Skeletal muscle tissue (tissue), 4 donors: Measurements from ENCODE around the gene IL24. TPM values are rescaled to one million over a fixed set of nuclear protein-coding genes. Genes with fewer than 3 reads are reported as not detected.

Experiments
- H3K27ac ChIP-seq: one replicate; pipeline ENCODE4 v1.7.0; 2013; ENCODE audit warnings: mild to moderate bottlenecking, low read depth, low read length, inconsistent platforms
- H3K27me3 ChIP-seq, 3 donors: one replicate each; pipeline ENCODE4 v1.7.0; 2013; ENCODE audit warnings: low read length in 3 of 3; ENCODE audit not compliant: control insufficient read depth in 3 of 3, insufficient read depth in 3 of 3
- H3K36me3 ChIP-seq, 3 donors: one replicate each; pipeline ENCODE4 v1.7.0; 2013; ENCODE audit warnings: low read length in 3 of 3; ENCODE audit not compliant: control insufficient read depth in 3 of 3, insufficient read depth in 3 of 3
- H3K4me1 ChIP-seq, 3 donors: one replicate each; pipeline ENCODE4 v1.7.0; 2013; ENCODE audit warnings: low read length in 3 of 3, mild to moderate bottlenecking in 3 of 3; ENCODE audit not compliant: control insufficient read depth in 3 of 3, insufficient read depth in 3 of 3
- H3K4me3 ChIP-seq, 3 donors: one replicate each; pipeline ENCODE4 v1.7.0; 2013; ENCODE audit warnings: low read length in 3 of 3
- H3K9ac ChIP-seq, 3 donors: one replicate each; pipeline ENCODE4 v1.7.0; 2013; ENCODE audit warnings: low read length in 3 of 3, mild to moderate bottlenecking in 3 of 3, moderate library complexity in 2 of 3, low read depth in 1 of 3
- H3K9me3 ChIP-seq, 3 donors: one replicate each; pipeline ENCODE4 v1.7.0; 2013; ENCODE audit warnings: low read length in 3 of 3; ENCODE audit not compliant: control insufficient read depth in 3 of 3
- total RNA-seq: library from RNA; depleted of rRNA; stranded (reverse); fragments of >200 nt; gene quantifications from one replicate; pipeline ENCODE4 v1.2.3, GENCODE V29; 2014
- donor health status: Osteomylitis.

IL24 gene
- total RNA-seq, 1 donor from 2014 or later = not detected

DNA sequence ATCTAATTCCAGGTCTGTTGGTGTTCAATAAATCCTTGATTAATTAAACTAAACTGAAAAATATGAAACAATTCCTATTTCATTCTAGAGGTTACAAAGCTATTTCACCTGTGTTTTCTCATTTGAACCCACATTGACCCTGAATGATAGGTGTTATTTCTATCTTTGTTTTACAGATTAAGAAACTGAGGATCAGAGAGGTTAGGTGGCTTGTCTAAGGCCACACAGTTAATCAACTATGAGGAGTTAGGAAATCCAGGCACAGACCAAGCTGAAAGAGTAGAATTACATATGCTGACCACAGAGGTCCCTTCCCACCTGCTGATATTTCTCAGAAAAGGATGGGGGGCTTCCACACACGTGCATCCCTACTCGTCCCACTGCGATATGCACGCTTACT, 48.5 kb downstream of the IL24 start:
- Histone ChIP-seq H3K4me1 (no peaks in the 10 kb centered on the region), H3K4me3 (no peak overlapping the region), H3K27ac (no peak overlapping the region), H3K9me3 (no peaks in the 10 kb centered on the region), H3K27me3 (peaks cover 11 to 35% (median 28%) of the 10 kb centered on the region in 3 donors), H3K9ac (no peak overlapping the region), H3K36me3 (no peaks in the 10 kb centered on the region)

- Histone ChIP-seq H3K9me3 (no peaks in the 10 kb centered on the region), H3K4me3 (no peak within 1 kb of the TSS), H3K27ac (no peak within 1 kb of the TSS), H3K4me1 (no peaks in the 10 kb centered on the region), H3K27me3 (peaks cover 11 to 35% (median 28%) of the 10 kb centered on the region in 3 donors), H3K36me3 (no peaks in the 10 kb centered on the region), H3K9ac (no peak within 1 kb of the TSS)
Observed at GRCh38 chr1:206946261-206946660, 49.0 kb downstream of the IL24 start, which contains the start of gene PIGR. PIGR (minus strand) TSS chr1:206946466; CDS start chr1:206940531, 5,935 bp downstream.

DNA sequence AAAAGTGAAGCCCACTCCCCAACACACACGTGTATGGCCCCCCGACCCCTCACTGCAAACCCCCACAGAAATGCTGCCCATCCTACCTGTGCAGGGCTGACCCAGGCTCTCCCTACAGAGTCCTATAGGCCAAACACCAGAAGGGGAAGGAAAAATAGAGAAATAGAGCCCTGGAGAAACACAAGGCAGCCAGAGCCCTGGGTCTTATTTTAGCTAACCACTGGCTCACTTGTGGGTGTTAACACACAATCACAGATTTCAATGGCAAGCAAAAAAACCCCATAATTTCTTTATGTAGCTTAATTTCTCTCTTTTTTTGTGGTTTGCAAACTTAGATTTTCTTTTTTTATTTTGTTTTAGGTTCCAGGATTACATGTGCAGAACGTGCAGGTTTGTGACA, 50.0 kb downstream of the IL24 start:
- Histone ChIP-seq H3K9me3 (no peaks in the 10 kb centered on the region), H3K36me3 (no peaks in the 10 kb centered on the region), H3K4me3 (no peak overlapping the region), H3K27me3 (peaks cover 11 to 35% (median 28%) of the 10 kb centered on the region in 3 donors), H3K9ac (no peak overlapping the region), H3K4me1 (no peaks in the 10 kb centered on the region), H3K27ac (no peak overlapping the region)

GRCh38 chr1:206949208-206949607, 52.0 kb downstream of the IL24 start:
- no peaks in the 10 kb centered on the region for H3K36me3 ChIP-seq
- peaks cover 8 to 26% (median 25%) of the 10 kb centered on the region in 3 donors for H3K27me3 ChIP-seq

GRCh38 chr1:206949641-206950040, 52.4 kb downstream of the IL24 start:
- Histone ChIP-seq H3K4me1 (no peaks in the 10 kb centered on the region), H3K4me3 (no peak overlapping the region), H3K27ac (no peak overlapping the region), H3K36me3 (no peaks in the 10 kb centered on the region), H3K9ac (no peak overlapping the region), H3K27me3 (peaks cover 8 to 26% (median 21%) of the 10 kb centered on the region in 3 donors), H3K9me3 (no peaks in the 10 kb centered on the region)

More at GRCh38 chr1:206949208-206949607, 52.0 kb downstream of the IL24 start:
- Histone ChIP-seq H3K4me3 (no peak overlapping the region), H3K9ac (no peak overlapping the region), H3K9me3 (no peaks in the 10 kb centered on the region), H3K27ac (no peak overlapping the region), H3K4me1 (no peaks in the 10 kb centered on the region)

DNA sequence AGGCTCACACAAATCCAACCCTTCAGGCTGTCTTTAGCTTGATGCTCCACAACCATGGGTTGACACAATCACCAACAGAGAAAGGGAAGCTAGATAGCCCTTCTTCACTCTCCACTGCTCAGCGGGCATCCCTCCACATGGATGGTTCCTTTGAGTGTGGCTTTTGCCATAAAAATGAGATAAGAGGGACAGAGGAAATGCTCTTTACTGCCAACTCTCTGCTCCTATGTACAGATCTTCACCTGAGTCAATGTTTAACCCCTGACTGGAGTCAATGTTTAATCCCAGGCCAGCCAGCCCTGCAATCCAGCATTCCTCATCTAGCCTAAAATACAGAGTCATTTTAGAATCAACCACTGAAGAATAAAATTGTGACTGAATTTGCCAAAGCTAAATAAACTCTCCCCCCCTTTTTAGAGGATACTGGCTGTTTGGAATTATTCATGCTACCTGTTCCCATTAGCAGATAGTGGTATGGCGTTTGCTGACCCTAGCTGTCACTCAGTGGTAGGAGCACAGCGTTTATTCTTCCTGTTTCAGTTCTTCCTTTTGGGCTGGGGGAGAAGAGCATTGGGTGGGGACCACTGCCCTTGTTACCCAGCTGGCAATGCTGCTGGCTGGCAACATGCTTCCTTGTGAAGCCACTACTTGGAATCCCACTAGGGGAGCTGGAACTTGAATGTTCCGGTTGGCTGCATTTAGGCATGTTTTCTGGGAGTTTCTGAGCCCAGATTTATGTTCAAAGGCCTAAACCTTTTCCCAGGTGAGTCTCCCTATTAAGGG, 54.3 kb downstream of the IL24 start:
- H3K9me3 ChIP-seq = no peaks in the 10 kb centered on the region
- H3K27ac ChIP-seq = no peak overlapping the region
- H3K4me3 ChIP-seq = no peak overlapping the region
- H3K36me3 ChIP-seq = no peaks in the 10 kb centered on the region
- peaks cover 0 to 12% (median 6%) of the 10 kb centered on the region in 3 donors for H3K27me3 ChIP-seq
- H3K9ac ChIP-seq = no peak overlapping the region
- no peaks in the 10 kb centered on the region for H3K4me1 ChIP-seq

- Histone ChIP-seq H3K9ac (no peak overlapping the region), H3K4me1 (no peaks in the 10 kb centered on the region), H3K27me3 (peaks cover 0 to 8% (median under 1%) of the 10 kb centered on the region in 3 donors), H3K36me3 (no peaks in the 10 kb centered on the region), H3K4me3 (no peak overlapping the region), H3K9me3 (no peaks in the 10 kb centered on the region), H3K27ac (no peak overlapping the region)
Observed at GRCh38 chr1:206952171-206952570, 54.9 kb downstream of the IL24 start.

DNA sequence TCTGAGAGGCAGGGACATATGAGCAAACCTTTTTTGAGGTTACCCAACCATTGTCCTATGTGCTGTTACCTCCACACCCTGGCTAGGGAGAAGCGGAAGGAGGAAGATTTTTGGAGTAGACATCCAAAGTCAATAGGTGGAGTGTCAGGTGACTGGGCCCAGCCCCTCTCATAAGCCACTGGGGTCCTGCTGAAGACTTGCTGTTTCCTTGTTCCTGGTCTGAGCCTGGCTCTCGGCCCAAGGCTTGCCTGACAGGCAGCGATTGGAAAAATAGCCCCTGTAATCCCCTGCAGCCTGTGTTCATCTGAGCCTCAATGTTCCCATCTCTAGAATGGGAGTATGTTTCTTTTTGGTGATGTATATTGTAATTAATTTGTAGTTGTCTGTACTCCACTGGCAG, 55.9 kb downstream of the IL24 start:
- Histone ChIP-seq H3K9ac (no peak overlapping the region), H3K36me3 (no peaks in the 10 kb centered on the region)

DNA sequence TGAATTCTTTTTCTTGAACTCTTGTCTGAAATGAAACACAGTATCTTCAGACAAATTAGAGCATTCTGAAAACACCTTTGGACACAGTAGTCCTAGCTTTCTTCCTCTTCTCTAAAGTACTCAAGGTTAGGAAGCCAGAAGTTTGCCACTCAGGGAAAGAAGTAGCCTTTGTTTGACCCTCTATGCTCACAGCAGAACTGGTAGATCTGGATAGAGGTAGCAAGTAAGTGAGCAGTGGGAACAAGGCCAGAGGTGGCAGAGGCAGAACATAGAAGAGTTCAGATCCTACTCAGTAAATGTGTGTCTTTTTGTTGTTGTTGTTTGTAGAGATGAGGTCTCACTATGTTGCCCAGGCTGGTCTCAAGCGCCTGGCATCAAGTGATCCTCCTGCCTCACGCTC, 56.4 kb downstream of the IL24 start:
- no peak overlapping the region for H3K4me3 ChIP-seq
- H3K9ac ChIP-seq = no peak overlapping the region
- no peaks in the 10 kb centered on the region for H3K4me1 ChIP-seq
- H3K36me3 ChIP-seq = no peaks in the 10 kb centered on the region
- H3K27me3 ChIP-seq = peaks cover 0 to 7% (median 0%) of the 10 kb centered on the region in 3 donors
- H3K27ac ChIP-seq = no peak overlapping the region
- no peaks in the 10 kb centered on the region for H3K9me3 ChIP-seq

More for the DNA sequence above, 55.9 kb downstream of the IL24 start:
- Histone ChIP-seq H3K27me3 (peaks cover 0 to 7% (median 0%) of the 10 kb centered on the region in 3 donors), H3K9me3 (no peaks in the 10 kb centered on the region), H3K4me1 (no peaks in the 10 kb centered on the region), H3K27ac (no peak overlapping the region), H3K4me3 (no peak overlapping the region)
